H9 (cell line): ENCODE measurements around the gene DDX47. TPM values are rescaled to one million over a fixed set of nuclear protein-coding genes. Genes with fewer than 3 reads are reported as not detected.

Experiments used
- DNase-seq: peaks from one replicate; pipeline ENCODE4 v3.0.0-alpha.2; 2017
- H2AFZ ChIP-seq: one replicate; pipeline ENCODE4 v1.6.1; 2013; ENCODE audit warnings: mild to moderate bottlenecking, low read length, control low read depth, moderate library complexity
- H2AK5ac ChIP-seq: 2 replicates; pipeline ENCODE4 v1.6.1; 2013; ENCODE audit warnings: low read length, control low read depth, mixed read lengths; ENCODE audit not compliant: insufficient read length
- H2BK120ac ChIP-seq: one replicate; pipeline ENCODE4 v1.6.1; 2013; ENCODE audit warnings: low read depth, mild to moderate bottlenecking, low read length, control low read depth, inconsistent platforms; ENCODE audit not compliant: poor library complexity, severe bottlenecking
- H2BK12ac ChIP-seq: 2 replicates; pipeline ENCODE4 v1.6.1; 2013; ENCODE audit warnings: low read length, control low read depth, mixed read lengths, low read depth; ENCODE audit not compliant: insufficient read length
- H2BK15ac ChIP-seq: 2 replicates; pipeline ENCODE4 v1.6.1; 2013; ENCODE audit warnings: low read depth, low read length, control low read depth
- H2BK20ac ChIP-seq: one replicate; pipeline ENCODE4 v1.6.1; 2013; ENCODE audit warnings: low read depth, mild to moderate bottlenecking, low read length, control low read depth, inconsistent platforms; ENCODE audit not compliant: poor library complexity, severe bottlenecking
- H2BK5ac ChIP-seq: 2 replicates; pipeline ENCODE4 v1.6.1; 2013; ENCODE audit warnings: low read length, control low read depth, mixed read lengths; ENCODE audit not compliant: insufficient read length
- H3K14ac ChIP-seq: 2 replicates; pipeline ENCODE4 v1.6.1; 2013; ENCODE audit warnings: low read length, control low read depth; ENCODE audit not compliant: insufficient read depth
- H3K18ac ChIP-seq: 2 replicates; pipeline ENCODE4 v1.6.1; 2013; ENCODE audit warnings: low read depth, mild to moderate bottlenecking, mixed read lengths, low read length, control low read depth; ENCODE audit not compliant: insufficient read length
- H3K23ac ChIP-seq: 2 replicates; pipeline ENCODE4 v1.6.1; 2013; ENCODE audit warnings: low read length, control low read depth, mixed read lengths, low read depth; ENCODE audit not compliant: insufficient read length
- H3K23me2 ChIP-seq: 2 replicates; pipeline ENCODE4 v1.6.1; 2013; ENCODE audit warnings: low read depth, mild to moderate bottlenecking, mixed read lengths, low read length, control low read depth; ENCODE audit not compliant: insufficient read length, poor library complexity, severe bottlenecking
- H3K27ac ChIP-seq: 2 replicates; pipeline ENCODE4 v1.5.1; 2013; ENCODE audit warnings: low read length, control low read depth, mixed read lengths, low read depth; ENCODE audit not compliant: insufficient read length
- H3K27me3 ChIP-seq: 2 replicates; pipeline ENCODE4 v1.6.1; 2013; ENCODE audit warnings: low read length, control low read depth, inconsistent platforms; ENCODE audit not compliant: insufficient read depth
- H3K4ac ChIP-seq: 2 replicates; pipeline ENCODE4 v1.6.1; 2013; ENCODE audit warnings: low read depth, mild to moderate bottlenecking, control low read depth, inconsistent platforms, low read length, moderate library complexity
- H3K4me1 ChIP-seq: 2 replicates; pipeline ENCODE4 v1.6.1; 2013; ENCODE audit warnings: low read length, control low read depth, inconsistent platforms; ENCODE audit not compliant: insufficient read depth
- H3K4me2 ChIP-seq: 2 replicates; pipeline ENCODE4 v1.6.1; 2013; ENCODE audit warnings: low read length, control low read depth, mixed read lengths; ENCODE audit not compliant: insufficient read length, insufficient read depth
- H3K56ac ChIP-seq: 2 replicates; pipeline ENCODE4 v1.6.1; 2013; ENCODE audit warnings: low read depth, mild to moderate bottlenecking, mixed read lengths, low read length, control low read depth; ENCODE audit not compliant: insufficient read length
- H3K79me1 ChIP-seq: 2 replicates; pipeline ENCODE4 v1.6.1; 2013; ENCODE audit warnings: low read depth, mild to moderate bottlenecking, moderate library complexity, low read length, control low read depth, inconsistent platforms; ENCODE audit not compliant: insufficient read depth, poor library complexity, severe bottlenecking
- H3K79me2 ChIP-seq: 2 replicates; pipeline ENCODE4 v1.6.1; 2013; ENCODE audit warnings: low read length, control low read depth, inconsistent platforms; ENCODE audit not compliant: insufficient read depth
- H3K9ac ChIP-seq: 2 replicates; pipeline ENCODE4 v1.6.1; 2013; ENCODE audit warnings: low read length, control low read depth, mixed read lengths; ENCODE audit not compliant: insufficient read length; ENCODE audit errors: extremely low read depth
- H3K9me3 ChIP-seq: one replicate; pipeline ENCODE4 v1.6.1; 2013; ENCODE audit warnings: low read depth, low read length, inconsistent platforms; ENCODE audit not compliant: control insufficient read depth
- H3T11ph ChIP-seq: one replicate; pipeline ENCODE4 v1.6.1; 2013; ENCODE audit warnings: mild to moderate bottlenecking, low read length, control low read depth, inconsistent platforms
- H4K20me1 ChIP-seq: one replicate; pipeline ENCODE4 v1.6.1; 2013; ENCODE audit not compliant: control insufficient read depth, insufficient read length, insufficient read depth
- H4K5ac ChIP-seq: 2 replicates; pipeline ENCODE4 v1.6.1; 2013; ENCODE audit warnings: low read depth, mild to moderate bottlenecking, mixed read lengths, low read length, control low read depth; ENCODE audit not compliant: insufficient read length
- H4K8ac ChIP-seq: replicated peaks from 2 replicates; pipeline ENCODE4 v1.6.1; 2013; ENCODE audit warnings: low read length, control low read depth, mixed read lengths, low read depth; ENCODE audit not compliant: insufficient read length
- H4K91ac ChIP-seq: 2 replicates; pipeline ENCODE4 v1.6.1; 2013; ENCODE audit warnings: low read depth, mild to moderate bottlenecking, moderate library complexity, mixed read lengths, low read length, control low read depth; ENCODE audit not compliant: insufficient read length
- H3K27ac Mint-ChIP-seq, 3 experiments: 2 replicates in 2 of 3; 3 replicates in 1 of 3; pipeline ENCODE4 v1.8.0; 2020 to 2021; ENCODE audit warnings: mixed read lengths in 3 of 3, mild to moderate bottlenecking in 1 of 3, moderate library complexity in 1 of 3
- H3K27me3 Mint-ChIP-seq: 2 replicates; pipeline ENCODE4 v1.8.0; 2021; ENCODE audit warnings: low read depth, mild to moderate bottlenecking, moderate library complexity, mixed read lengths
- H3K36me3 Mint-ChIP-seq, 3 experiments: 2 replicates in 2 of 3; 3 replicates in 1 of 3; pipeline ENCODE4 v1.8.0; 2020 to 2021; ENCODE audit warnings: low read depth in 3 of 3, mixed read lengths in 3 of 3; ENCODE audit not compliant: insufficient read depth in 1 of 3
- H3K4me1 Mint-ChIP-seq, 2 experiments: 2 replicates each; pipeline ENCODE4 v1.8.0; 2020; ENCODE audit warnings: mixed read lengths in 2 of 2
- H3K4me3 Mint-ChIP-seq, 2 experiments: 2 replicates in 1 of 2; 3 replicates in 1 of 2; pipeline ENCODE4 v1.8.0; 2020 to 2021; ENCODE audit warnings: mild to moderate bottlenecking in 2 of 2, mixed read lengths in 2 of 2, moderate library complexity in 1 of 2
- H3K9me3 Mint-ChIP-seq, 2 experiments: 2 replicates in 1 of 2; 3 replicates in 1 of 2; pipeline ENCODE4 v1.8.0; 2020; ENCODE audit warnings: mild to moderate bottlenecking in 2 of 2, mixed read lengths in 2 of 2, moderate library complexity in 1 of 2
- CTCF ChIP-seq: fragments of 200-600 bp; sonication (generic); conservative IDR thresholded peaks from 3 replicates; pipeline ENCODE4 v1.8.0; 2021; ENCODE audit warnings: antibody characterized with exemption, mild to moderate bottlenecking
- WGBS: extraction: QIAGEN DNeasy Blood & Tissue Kit; methylation state at CpG from one replicate; pipeline ENCODE4 v1.1.7; 2013; ENCODE audit warnings: missing lambda C conversion rate, low lambda C conversion rate, mixed read lengths; ENCODE audit not compliant: insufficient read length; ENCODE audit errors: extremely low coverage; 5-methylcytosine and 5-hydroxymethylcytosine counted together
- total RNA-seq: library from RNA; stranded (reverse); gene quantifications from 2 replicates; pipeline ENCODE4 v1.2.1, GENCODE V29; 2021

DDX47 gene
- total RNA-seq, 1 experiment from 2014 or later, result 78.2 TPM

- no peak overlapping the region for H2BK20ac ChIP-seq
- Mint-ChIP-seq H3K4me3 (no peak overlapping the region), H3K27me3 (peaks cover 2% of the 10 kb centered on the region; the same call in 1 of the 2 replicates), H3K9me3 (no peaks in the 10 kb centered on the region), H3K27ac (no peak overlapping the region), H3K4me1 (peaks cover 10 to 15% of the 10 kb centered on the region in 2 experiments), H3K36me3 (no peaks in the 10 kb centered on the region; a peak in 2 of 7 replicates)
- no peak overlapping the region for H3K9ac ChIP-seq
- H3T11ph ChIP-seq, result no peak overlapping the region
- DNase-seq, result no peak
- H4K5ac ChIP-seq, result no peak overlapping the region
- H3K27ac ChIP-seq, result no peak overlapping the region
- no peaks in the 10 kb centered on the region for H3K23me2 ChIP-seq
- H3K23ac ChIP-seq, result no peak overlapping the region
- no peak overlapping the region for H2BK15ac ChIP-seq
- H3K14ac ChIP-seq, result no peak overlapping the region
- no peaks in the 10 kb centered on the region for H3K27me3 ChIP-seq
- no peaks in the 10 kb centered on the region for H4K20me1 ChIP-seq
- H3K79me1 ChIP-seq, result no peaks in the 10 kb centered on the region
- TF ChIP-seq CTCF, result no peak
- H2BK12ac ChIP-seq, result no peak overlapping the region
- no peak overlapping the region for H3K56ac ChIP-seq
- H2BK120ac ChIP-seq, result no peak overlapping the region
- H3K9me3 ChIP-seq, result no peaks in the 10 kb centered on the region
- WGBS, result no CpG with 5 or more reads among the region's 3 CpGs
- H2AK5ac ChIP-seq, result no peak overlapping the region
- H3K4me1 ChIP-seq, result no peaks in the 10 kb centered on the region
- H2AFZ ChIP-seq, result no peak overlapping the region
- no peak overlapping the region for H2BK5ac ChIP-seq
- H3K4ac ChIP-seq, result no peak overlapping the region
- no peak overlapping the region for H3K4me2 ChIP-seq
- H4K91ac ChIP-seq, result no peak overlapping the region
- H3K79me2 ChIP-seq, result no peaks in the 10 kb centered on the region
- no peak overlapping the region for H3K18ac ChIP-seq
- no peak overlapping the region for H4K8ac ChIP-seq
Observed at GRCh38 chr12:12796171-12796570, 17.0 kb upstream of the DDX47 start.
